NCI-H460 (cell line): ENCODE results near the gene ADAMTSL1. TPM values are rescaled to one million over a fixed set of nuclear protein-coding genes. Genes with fewer than 3 reads are reported as not detected.

ENCODE experiments used
- DNase-seq: peaks from one replicate; pipeline ENCODE4 v3.0.0-alpha.2; 2016; ENCODE audit warnings: low read depth; ENCODE audit errors: extremely low read depth
- polyA plus RNA-seq: library from polyadenylated mRNA; depleted of rRNA; stranded (reverse); fragments of >200 nt; gene quantifications from 2 replicates; pipeline ENCODE4 v1.2.3, GENCODE V29; 2014; cell fraction: nucleus; rRNA removed
- total RNA-seq: library from RNA; depleted of rRNA; stranded (reverse); fragments of >200 nt; shearing (Covaris generic); gene quantifications from 2 replicates; pipeline ENCODE4 v1.2.3, GENCODE V29; 2014; rRNA removed

ADAMTSL1 gene, protein sequence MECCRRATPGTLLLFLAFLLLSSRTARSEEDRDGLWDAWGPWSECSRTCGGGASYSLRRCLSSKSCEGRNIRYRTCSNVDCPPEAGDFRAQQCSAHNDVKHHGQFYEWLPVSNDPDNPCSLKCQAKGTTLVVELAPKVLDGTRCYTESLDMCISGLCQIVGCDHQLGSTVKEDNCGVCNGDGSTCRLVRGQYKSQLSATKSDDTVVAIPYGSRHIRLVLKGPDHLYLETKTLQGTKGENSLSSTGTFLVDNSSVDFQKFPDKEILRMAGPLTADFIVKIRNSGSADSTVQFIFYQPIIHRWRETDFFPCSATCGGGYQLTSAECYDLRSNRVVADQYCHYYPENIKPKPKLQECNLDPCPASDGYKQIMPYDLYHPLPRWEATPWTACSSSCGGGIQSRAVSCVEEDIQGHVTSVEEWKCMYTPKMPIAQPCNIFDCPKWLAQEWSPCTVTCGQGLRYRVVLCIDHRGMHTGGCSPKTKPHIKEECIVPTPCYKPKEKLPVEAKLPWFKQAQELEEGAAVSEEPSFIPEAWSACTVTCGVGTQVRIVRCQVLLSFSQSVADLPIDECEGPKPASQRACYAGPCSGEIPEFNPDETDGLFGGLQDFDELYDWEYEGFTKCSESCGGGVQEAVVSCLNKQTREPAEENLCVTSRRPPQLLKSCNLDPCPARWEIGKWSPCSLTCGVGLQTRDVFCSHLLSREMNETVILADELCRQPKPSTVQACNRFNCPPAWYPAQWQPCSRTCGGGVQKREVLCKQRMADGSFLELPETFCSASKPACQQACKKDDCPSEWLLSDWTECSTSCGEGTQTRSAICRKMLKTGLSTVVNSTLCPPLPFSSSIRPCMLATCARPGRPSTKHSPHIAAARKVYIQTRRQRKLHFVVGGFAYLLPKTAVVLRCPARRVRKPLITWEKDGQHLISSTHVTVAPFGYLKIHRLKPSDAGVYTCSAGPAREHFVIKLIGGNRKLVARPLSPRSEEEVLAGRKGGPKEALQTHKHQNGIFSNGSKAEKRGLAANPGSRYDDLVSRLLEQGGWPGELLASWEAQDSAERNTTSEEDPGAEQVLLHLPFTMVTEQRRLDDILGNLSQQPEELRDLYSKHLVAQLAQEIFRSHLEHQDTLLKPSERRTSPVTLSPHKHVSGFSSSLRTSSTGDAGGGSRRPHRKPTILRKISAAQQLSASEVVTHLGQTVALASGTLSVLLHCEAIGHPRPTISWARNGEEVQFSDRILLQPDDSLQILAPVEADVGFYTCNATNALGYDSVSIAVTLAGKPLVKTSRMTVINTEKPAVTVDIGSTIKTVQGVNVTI (N-terminal part only)
- 0.14 and 0.40 TPM in 2 replicates for total RNA-seq
- 0.18 and 8.0 TPM in 2 replicates for polyA plus RNA-seq

DNA sequence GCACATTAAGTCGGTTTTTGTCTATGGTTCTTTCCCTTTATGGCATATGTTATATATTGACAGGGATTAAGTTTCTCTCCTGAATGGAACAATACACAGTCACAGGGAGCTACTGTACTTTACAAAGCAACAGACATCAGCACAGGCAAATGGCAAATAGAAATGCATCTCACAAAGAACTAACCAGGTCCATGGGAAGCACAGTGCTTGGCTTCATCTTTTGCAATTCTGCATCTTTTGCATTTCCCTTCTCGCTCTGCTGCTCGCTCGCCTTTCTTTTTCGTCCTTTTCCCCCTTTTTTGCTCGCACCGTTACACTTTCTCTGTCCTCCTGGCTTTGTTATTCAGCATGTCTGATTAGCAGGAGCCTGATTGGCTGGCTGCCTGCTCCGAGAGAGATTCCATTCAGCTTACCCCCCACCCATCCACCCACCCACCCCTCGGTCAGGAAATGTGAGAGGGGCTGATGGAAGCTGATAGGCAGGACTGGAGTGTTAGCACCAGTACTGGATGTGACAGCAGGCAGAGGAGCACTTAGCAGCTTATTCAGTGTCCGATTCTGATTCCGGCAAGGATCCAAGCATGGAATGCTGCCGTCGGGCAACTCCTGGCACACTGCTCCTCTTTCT lies at the start of gene ADAMTSL1:
ADAMTSL1 (plus strand) TSS at position 502 of the 628 bp plus-strand sequence; CDS start at position 582, 80 bp downstream.
- DNase-seq: no peak

DNA sequence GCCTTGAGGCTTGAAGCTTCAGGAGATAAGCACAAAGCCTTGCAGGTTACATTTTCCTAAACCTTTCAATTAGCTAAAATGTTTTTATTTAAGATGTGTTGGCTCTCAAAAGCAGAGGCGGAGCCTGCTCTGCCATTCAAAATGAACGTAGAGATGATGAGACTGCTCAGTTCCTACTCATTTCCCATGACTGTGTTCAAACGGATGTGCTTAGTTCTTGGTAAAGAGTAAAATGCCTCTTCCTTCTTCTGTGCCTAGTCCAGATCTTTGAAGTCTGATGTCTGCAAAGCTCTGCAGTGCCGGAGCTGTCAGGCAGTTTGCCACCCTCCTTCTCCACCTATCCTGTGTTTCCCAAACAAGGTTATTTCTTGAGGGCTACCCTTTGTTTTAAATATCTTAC lies 46.3 kb upstream of the ADAMTSL1 start:
- DNase-seq: no peak

DNA sequence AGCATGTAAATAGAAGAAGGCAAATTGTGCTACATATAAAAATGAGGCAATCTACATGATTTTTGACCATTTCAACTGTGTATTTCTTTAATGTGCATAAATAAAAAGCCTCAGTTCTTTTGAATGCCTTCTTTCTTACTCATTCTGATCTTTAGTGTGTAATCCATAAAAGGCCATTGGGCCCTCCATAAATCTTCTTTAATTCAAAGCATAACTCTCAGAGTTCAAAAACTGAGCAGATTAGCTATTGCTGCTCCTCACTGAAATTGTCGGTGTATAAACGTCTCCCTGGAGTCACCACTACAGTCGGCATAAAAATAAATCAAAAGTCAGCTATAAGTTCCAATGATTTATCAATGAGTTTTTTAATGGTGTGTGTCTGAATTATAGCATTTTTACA lies 45.3 kb upstream of the ADAMTSL1 start:
- DNase-seq: no peak

DNA sequence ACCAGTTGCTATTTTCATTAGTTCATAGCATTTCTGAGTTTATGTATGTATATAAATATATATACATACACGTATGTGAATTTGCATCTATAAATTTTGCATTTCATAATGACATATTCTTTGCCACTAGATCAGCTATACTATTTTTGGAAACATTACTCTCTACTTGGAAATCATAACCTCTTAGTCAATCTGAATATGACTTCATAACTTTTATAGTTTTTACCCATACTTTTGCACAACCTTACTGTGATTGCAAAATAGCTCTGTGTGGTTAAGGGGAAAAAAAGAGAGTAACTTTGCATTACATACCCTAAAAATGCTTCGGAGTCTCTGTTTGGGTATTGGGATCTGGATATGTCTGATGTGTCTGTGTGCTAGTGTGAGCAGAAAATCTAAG lies 44.9 kb upstream of the ADAMTSL1 start:
- DNase-seq: no peak

DNA sequence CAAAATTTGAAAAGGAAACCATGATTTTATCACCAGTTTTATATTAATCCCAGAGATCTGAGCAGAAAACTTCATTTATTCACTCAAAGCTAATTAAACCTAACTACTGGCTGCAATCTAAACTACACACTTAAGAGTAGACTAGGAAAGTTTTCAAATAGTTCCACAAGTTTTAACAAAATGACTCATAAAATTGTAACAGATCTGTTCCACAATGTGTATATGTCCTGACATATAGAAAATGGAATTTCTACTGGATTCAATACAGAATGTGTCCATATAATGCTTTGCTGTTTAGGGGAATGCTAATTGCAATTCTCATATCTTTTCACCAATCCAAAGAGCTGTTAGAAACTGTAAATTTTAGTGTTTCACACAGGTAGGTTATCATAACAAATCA lies 40.3 kb upstream of the ADAMTSL1 start:
- no peak for DNase-seq

DNA sequence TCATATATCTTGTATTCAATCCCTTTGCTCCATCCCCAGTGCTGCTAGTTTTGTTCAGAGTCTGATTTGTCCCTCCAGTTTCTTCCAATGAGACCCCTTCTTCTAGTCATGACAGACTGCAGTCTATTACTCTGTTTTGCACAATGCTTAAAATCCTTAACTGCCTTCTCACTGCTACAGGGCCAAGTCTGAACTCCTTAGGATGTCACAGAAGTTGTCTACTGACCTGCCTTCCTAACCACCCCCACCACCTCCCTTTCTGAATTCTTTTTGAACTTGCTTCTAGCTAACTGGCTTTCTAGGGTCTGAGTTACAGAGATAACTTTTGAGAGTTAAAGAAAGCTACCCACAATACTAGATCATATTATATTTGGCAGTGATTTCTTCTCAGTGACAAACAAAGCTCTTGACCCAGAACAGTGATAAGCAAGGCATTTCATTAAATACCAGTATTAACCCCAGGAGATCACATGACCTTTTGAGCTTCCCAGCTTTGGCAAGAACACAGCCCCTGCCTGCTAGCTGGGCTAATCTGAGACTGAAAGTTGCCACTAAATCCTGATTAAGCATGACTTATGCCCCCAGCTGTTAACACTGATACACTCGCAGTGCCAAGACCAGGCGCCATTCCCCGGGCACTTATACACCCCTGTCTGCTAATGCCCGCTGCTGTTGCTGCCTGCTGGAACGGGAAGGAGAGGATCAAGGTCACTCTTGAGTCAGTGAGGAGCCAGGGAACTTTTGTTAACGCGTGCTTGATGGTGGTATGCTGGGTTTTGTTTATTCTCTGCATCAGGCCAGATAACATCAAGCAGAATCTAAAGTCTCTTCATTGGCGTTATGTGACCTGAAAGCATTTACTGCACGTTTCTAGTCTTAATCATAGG lies 36.4 kb upstream of the ADAMTSL1 start:
- no peak for DNase-seq

DNA sequence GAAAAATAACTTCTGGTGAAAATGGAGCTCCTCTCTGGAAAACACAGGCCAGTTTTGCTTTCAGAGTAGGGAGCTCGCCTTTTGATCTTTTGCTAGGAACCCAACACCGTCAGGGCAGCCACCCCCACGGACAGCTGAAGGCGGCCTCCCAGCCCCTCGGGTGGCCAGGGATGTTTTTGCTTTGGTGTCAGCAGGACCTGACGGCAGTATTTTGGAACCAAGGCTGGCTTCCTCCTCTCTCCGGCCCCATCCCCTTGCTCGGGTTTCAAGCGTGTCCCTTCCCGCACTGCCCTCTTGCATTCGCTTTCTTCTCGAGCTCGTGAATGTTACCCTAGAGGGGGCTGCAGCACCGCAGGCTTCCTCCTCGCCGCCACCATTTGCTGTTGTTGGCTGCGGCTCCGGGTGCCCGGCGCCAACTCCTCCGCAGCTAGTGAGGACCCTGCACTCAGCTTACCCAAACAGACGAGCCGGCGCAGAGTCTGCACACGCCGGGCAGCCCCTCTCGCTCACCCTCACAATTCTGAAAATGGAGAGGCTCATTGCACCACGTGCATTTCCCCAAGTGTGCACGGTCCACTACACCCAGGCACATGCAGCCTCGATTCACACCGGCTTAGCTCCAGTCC lies 35.5 kb upstream of the ADAMTSL1 start:
- DNase-seq: no peak

DNA sequence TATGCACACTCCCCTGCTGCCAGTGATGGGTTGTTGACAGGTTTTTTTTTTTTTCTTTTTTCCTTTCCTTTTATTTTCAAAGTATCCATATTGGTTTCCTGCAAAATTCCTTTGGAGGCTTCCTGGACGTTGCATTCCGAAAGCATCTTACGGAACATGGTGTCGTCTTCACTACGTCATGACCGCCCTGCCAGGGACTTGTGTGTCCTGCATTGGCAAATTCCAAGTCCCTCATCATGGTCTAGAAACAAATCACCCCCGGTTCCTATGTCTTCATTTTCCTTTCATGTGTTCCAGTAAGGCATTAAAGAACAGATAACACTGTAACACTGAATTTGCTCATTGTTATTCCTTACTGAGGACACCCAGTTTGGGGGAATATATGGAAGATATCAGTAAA lies 35.0 kb upstream of the ADAMTSL1 start:
- no peak for DNase-seq

DNA sequence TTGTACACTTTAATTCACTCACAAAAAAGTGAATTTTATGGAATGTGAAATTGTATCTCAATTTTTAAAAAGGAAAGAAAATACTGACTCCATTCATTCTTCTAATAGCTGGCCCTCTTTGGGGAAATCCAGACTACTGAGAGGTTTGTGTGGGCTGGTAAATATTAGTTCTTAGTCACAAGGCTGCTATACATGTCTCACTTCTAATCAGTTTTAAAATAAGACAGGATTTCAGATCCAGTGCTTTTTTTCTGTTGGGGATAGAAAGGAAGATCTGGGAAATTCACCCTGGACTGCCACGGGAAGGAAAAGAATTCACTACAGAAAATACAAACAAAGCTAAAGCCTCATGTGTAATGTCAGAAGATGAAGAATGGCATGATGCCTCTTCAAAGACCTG lies 32.7 kb upstream of the ADAMTSL1 start:
- DNase-seq: no peak

DNA sequence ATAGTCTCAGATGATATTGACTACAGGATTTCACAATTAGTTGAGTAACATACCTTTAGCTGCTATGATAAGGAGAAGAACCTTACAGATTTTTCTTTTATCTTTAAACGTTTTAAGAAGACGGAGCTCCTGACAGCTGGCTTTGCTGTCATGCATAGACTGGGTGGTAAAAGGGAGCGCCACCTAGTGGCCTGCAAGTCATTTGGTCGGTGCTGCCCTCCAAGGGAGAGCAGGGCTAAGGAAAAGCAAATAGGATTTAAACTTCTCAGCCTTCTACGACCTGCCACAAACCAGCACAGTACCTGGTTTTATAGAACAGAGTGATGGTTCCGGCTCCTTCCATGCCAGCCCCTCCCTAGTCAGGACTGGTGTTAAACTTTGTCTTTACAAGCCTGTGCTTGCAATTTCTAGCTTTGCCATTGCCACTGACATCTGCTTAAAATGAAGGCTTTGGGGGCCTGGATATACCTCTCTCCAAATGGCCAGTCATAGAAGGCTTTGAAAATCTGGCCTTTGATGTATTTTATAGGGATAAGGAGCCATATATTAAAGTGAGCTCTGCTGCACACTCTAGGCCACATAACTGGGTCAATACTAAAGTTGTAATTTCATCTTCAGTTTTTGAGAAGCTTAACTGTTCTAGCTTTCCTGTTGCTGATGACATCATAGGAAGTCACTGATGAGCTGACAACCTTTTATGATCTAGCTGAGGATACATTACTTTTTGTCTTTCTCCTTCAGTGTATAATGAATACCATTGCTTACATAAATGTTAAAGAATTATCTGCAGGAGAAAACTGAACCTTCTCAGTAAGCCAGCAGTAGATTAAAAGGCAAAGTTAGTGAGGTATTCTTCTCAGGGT lies 31.1 kb upstream of the ADAMTSL1 start:
- DNase-seq: peak; percentile 58

DNA sequence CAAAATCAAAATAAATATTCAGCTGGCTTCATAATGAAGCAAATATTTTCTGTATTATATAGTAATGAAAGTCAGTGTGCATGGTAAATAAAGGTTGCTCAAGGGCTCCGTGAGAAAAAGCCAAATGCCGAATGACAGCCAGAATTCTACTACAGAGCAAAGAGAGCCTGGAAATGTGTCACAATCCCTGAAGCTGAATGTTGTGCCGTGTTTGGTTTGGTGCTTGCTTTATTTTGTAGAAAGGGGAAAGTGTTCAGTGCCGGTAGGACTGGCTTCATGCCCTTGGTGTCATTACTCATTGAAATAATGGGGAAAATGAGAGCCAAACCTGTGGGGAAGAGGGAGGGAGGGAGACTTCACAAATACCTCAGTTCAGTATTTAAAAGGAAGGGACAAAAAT lies 26.8 kb upstream of the ADAMTSL1 start:
- DNase-seq: no peak

DNA sequence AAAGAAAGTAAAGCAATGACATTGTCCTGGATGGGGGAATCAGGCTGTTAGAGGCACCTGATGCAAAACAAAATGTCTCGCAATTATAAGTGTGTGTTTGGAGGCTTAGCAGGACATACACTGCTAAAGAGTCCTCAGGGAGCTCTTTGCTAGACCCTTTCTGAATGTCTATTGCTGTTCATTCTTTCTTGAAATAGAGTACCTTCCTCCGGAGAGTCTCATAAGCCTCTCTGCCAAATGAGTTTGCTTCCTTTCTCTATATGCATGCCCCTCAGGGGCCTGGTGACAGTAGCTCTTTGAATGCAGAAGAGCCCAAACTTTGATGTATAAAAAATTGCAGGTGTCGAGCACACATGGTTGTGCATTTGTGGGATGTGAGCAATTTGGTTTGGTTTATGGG lies 26.4 kb upstream of the ADAMTSL1 start:
- DNase-seq: no peak

DNA sequence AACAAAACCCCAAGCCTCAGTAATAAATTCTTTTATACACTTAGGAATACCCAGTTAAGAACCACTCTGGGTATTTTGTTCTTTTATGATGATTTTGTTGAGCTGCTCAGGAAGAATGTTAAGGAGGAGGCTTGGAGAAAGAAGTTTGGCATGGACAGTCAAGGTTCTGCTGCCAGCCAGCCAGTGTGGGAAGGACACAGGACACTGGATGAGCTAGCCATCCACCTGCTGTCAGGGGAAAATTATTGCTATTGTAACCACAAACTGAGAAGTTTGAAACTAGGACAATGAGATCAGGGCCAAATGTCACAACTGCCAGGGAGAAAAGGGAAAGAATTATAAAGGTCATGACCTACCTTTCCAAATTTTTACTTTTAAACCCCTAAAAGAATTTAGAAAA lies 25.9 kb upstream of the ADAMTSL1 start:
- DNase-seq: no peak

DNA sequence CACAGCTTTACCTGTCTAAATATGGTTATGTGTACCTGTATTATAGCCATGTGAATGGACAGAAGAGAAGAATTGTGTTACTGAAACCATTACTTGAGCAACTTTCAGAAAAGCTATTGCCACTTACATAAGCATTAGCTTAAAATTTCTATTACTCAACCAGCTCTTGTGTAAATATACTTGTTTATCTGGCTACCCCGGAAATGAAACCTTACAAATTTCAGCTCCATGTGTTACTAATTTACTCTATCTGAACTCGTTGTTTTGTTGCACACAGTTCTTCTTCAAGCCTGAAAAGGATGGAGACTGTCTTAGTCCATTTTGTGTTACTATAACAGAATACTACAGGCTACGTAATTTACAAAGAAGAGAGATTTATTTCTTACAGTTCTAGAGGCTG lies 22.5 kb upstream of the ADAMTSL1 start:
- DNase-seq: no peak

DNA sequence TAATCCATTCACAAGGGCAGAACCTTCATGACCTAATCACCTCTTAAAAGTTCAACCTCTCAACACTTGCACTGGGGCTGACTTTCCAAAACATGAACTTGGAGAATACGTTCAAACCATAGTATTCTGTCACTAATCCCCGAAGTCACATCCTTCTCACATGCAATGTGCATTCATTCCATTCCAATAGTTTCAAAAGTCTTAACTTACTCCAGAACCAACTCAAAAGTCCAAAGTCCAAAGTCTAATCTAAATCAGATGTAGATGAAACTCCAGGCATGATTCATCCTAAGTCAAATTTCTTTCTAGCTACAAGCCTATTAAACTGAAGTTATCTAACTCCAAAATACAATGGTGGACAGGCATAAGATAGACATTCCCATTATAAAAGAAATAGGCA lies 21.7 kb upstream of the ADAMTSL1 start:
- no peak for DNase-seq

DNA sequence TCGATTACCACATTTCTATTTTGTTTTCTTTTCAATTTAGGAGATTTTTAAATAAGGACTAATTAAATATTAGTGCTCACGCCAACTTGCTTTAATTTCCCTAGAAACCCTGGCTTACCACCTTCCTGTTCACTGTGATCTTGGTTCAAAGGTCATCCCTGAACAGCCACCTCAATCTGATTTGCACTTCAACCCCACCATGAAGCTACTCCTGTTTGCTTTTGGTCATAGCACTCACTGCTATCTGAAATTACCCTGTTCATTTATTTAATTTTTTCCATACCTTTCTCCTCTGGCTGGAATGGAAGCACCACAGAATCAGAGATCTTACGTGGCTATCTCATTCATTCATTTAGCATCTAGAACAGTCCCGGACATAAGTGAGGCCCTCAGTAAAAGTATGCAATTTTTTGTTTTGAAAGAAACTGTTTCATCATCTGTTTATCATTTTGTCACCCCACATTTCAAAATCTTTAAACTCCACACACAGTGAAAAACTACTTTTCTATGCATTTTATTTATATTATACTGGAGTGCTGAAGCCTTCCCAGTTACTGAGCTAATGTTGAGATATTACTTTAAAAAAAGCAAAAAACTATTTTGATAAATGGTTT lies 17.2 kb upstream of the ADAMTSL1 start:
- DNase-seq: no peak

DNA sequence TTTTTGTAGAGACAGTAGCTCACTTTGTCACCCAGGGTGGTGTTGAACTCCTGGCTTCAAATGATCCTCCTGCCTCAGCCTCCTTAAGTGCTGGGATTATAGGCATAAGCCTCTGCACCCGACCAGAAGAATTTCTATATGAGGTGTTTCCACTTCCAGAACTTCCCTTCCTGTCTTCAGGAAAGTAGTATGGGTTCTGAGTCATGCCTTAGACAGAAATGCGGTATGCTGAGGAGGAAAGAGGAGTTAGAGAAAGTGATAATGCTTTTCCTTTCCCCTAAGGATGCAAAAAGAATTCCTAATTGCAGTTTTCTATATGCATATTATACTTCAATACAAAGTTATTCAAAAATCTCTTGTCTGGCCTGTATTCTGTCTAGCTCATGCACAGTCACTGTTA lies 16.4 kb upstream of the ADAMTSL1 start:
- no peak for DNase-seq
